Activated CD8-positive, alpha-beta memory T cell treated with anti-CD3 and anti-CD28 coated beads for 24 hours (primary cell): ENCODE results near the gene MCM9.
"Not testable (repeated sequence)": the region's sequence is repeated elsewhere in the genome, so short reads cannot be mapped to it uniquely, and the experiment has no call there.

Experiments used
- DNase-seq: peaks from one replicate; pipeline ENCODE4 v3.0.0-alpha.2; 2020

The MCM9 gene

GRCh38 chr6:118893064-118893806 lies 41.7 kb downstream of the MCM9 start:
- DNase-seq, result no peak

GRCh38 chr6:118892355-118892991 lies 42.5 kb downstream of the MCM9 start:
- no peak for DNase-seq

- DNase-seq, result no peak
These were observed 43.8 kb downstream of the MCM9 start for GRCh38 chr6:118890997-118891790.

- DNase-seq, result no peak
These were observed 45.8 kb downstream of the MCM9 start for GRCh38 chr6:118889163-118889562.

- no peak for DNase-seq
These were observed 48.3 kb downstream of the MCM9 start for GRCh38 chr6:118886641-118887040.

- DNase-seq, result no peak
These were observed 52.5 kb downstream of the MCM9 start for GRCh38 chr6:118882314-118882905.

GRCh38 chr6:118881440-118882313 lies 53.3 kb downstream of the MCM9 start:
- no peak for DNase-seq

GRCh38 chr6:118877806-118878205 lies 57.2 kb downstream of the MCM9 start:
- DNase-seq, result no peak

- no peak for DNase-seq
These were observed 58.1 kb downstream of the MCM9 start for GRCh38 chr6:118876814-118877213.

- no peak for DNase-seq
These were observed 58.8 kb downstream of the MCM9 start for GRCh38 chr6:118876198-118876597.

GRCh38 chr6:118875672-118876071 lies 59.3 kb downstream of the MCM9 start:
- DNase-seq, result no peak

GRCh38 chr6:118873239-118873638 lies 61.7 kb downstream of the MCM9 start:
- DNase-seq, result no peak

- DNase-seq, result no peak
These were observed 62.2 kb downstream of the MCM9 start for GRCh38 chr6:118872726-118873125.

- no peak for DNase-seq
These were observed 62.6 kb downstream of the MCM9 start for GRCh38 chr6:118872318-118872717.

- no peak for DNase-seq
These were observed 63.6 kb downstream of the MCM9 start for GRCh38 chr6:118871331-118871730.

- DNase-seq, result no peak
These were observed 64.9 kb downstream of the MCM9 start for GRCh38 chr6:118869894-118870589.

- DNase-seq, result no peak
These were observed 65.6 kb downstream of the MCM9 start for GRCh38 chr6:118869350-118869749.

GRCh38 chr6:118868901-118869300 lies 66.1 kb downstream of the MCM9 start:
- DNase-seq, result not testable (repeated sequence)

- DNase-seq, result no peak
These were observed 67.8 kb downstream of the MCM9 start for GRCh38 chr6:118867181-118867580.

- no peak for DNase-seq
These were observed 69.9 kb downstream of the MCM9 start for GRCh38 chr6:118865100-118865391.

- no peak for DNase-seq
These were observed 70.4 kb downstream of the MCM9 start for GRCh38 chr6:118864341-118865099.
